Activated T-cell treated with anti-CD3 and anti-CD28 coated beads for 24 hours (primary cell): ENCODE measurements around the gene TNNC1.

ENCODE experiments used
- DNase-seq: peaks from one replicate; pipeline ENCODE4 v3.0.0-alpha.2; 2020; ENCODE audit warnings: low read depth

Gene TNNC1

GRCh38 chr3:52431459-52432223, 22.2 kb downstream of the TNNC1 start:
- DNase-seq = no peak

- no peak for DNase-seq
Measured at GRCh38 chr3:52430416-52430810, 23.4 kb downstream of the TNNC1 start.

- DNase-seq = no peak
Measured at GRCh38 chr3:52429779-52430415, 23.9 kb downstream of the TNNC1 start.

DNA sequence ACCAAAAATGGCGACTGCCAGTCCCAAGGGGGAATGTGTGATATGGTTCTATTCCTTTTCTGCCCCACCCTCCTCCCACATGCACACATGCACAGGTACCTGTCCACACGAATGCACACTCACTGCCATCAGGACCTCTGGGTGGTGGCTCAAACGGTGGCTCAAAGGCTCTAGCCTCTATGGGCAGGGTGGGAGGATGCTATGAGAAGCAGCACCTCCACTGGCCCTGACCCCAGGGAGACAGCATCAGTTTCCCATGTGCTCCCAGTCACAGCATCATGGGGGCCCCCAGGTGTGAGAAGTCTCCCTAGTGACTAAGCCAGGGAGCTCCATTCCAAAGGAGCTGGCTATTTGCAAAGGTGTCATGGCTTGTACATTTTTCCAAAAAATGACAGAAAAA, 24.8 kb downstream of the TNNC1 start:
- no peak for DNase-seq

- DNase-seq = no peak
Measured at GRCh38 chr3:52428151-52429005, 25.5 kb downstream of the TNNC1 start.

- DNase-seq = no peak
Measured at GRCh38 chr3:52423173-52423572, 30.7 kb downstream of the TNNC1 start.

DNA sequence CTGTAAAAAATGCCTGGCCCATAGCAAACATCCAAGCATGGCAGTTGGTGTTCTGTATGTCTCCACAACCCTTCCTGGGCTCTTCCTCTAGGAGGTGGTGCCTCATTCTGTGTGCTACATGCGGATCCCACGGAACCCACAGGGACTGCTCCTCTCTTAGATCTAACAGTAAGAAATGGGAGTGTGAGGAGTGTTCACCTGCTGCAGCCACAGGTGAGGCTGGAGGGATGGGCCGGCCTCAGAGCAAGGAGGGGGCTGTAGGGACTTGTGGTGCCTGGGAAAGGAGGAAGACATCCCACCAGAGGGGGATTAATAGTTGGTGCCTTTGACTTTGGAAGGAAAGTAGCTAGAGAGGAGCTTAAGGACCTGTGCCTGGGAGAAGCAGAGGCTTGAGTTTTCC, 31.2 kb downstream of the TNNC1 start:
- DNase-seq = no peak

GRCh38 chr3:52420388-52420787, 33.5 kb downstream of the TNNC1 start:
- no peak for DNase-seq

DNA sequence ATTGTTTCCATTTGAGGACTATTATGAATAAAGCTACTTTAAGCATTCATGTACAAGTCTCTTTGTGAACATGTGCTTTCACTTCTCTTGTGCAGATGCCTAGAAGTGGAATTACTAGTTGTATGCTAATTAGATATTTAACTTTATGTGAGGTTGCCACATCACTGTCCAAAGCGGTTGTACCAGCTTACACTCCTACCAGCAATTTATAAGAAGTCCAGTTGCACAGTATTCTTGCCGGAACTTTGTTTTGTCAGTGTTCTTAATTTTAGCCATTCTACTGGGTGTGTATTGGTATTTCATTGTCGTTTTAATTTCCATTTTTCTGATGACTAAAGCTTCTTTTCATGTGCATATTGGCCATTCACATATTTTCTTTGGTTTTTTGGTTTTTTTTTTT, 38.0 kb downstream of the TNNC1 start:
- no peak for DNase-seq

DNA sequence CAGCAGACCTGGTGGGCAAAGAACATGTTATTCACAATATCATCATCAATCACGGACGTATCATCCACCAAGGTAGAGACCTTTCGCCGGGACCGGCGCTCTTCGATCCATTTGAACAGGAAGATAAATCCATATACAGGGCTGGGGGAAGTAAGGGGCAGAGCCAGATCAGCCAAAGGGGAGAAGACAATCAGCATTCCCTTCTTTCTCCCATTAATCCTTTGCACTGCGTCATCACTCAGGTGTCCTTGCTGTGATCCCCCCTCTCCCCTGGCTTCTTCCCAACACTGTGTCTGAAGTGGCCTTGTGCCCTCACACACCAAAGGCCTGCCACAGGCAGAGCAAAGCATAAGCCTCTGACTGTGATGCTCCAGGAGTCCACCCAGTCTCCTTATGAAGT, 45.4 kb downstream of the TNNC1 start:
- no peak for DNase-seq

GRCh38 chr3:52407779-52408178, 46.1 kb downstream of the TNNC1 start:
- no peak for DNase-seq

DNA sequence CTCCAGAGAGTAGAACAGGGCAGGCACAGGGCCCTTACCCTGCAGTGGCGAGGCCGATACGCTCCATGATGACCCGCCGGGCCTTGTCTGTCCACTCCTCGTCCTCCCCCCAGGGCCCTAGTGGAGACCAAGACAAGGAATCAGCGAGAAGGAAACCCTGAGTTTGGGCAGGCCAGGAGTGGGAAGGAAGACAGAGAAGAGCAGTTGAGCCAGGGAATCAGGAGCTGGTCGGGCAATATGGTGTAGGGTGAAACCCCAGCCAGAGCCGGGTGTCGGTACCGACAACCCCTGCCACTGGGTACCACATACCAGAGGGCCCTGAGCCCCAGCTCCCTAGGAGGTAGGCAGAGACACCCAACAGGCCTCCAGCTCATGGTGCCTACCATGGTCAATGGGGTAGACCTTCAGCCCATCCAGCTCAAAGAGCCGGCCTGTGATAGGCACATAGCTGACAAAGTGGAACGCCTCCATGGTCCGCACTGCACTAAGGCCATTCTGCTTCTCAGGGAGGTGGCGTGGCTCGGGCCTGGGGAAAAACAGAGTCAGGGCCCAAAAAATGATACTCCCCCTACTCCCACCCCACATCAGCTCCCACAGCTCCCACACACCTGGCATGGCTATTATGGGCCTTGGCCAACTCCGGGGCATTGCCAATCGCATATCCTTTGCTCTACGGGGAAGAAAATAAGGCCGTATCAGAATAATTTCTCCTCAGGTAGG, 46.9 kb downstream of the TNNC1 start:
- no peak for DNase-seq

DNA sequence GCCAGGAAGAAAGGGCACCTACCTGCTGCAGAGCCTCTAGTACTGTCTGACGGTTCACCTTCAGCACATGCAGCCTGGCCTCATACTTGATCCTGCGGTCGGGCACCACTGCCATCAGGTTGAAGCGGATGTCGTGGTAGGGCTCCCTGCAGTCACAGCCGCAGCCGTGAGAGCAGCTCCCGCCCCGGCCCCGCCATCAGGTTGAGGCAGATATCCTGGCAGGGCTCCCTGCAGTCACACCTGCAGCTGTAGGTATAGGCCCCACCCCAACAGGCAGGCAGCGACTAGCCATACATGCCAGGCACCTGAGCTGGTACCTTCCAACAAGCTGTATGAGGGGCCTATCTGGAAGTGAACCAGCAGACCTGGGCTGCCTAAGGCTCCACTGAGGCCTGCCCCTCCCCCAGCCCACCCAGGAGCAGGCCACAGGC, 47.6 kb downstream of the TNNC1 start:
- no peak for DNase-seq

- DNase-seq = no peak
Measured at GRCh38 chr3:52405601-52406110, 48.2 kb downstream of the TNNC1 start.

- no peak for DNase-seq
Measured at GRCh38 chr3:52405066-52405465, 48.8 kb downstream of the TNNC1 start.

GRCh38 chr3:52404391-52404790, 49.5 kb downstream of the TNNC1 start:
- DNase-seq = no peak

GRCh38 chr3:52403955-52404354, 49.9 kb downstream of the TNNC1 start:
- no peak for DNase-seq

DNA sequence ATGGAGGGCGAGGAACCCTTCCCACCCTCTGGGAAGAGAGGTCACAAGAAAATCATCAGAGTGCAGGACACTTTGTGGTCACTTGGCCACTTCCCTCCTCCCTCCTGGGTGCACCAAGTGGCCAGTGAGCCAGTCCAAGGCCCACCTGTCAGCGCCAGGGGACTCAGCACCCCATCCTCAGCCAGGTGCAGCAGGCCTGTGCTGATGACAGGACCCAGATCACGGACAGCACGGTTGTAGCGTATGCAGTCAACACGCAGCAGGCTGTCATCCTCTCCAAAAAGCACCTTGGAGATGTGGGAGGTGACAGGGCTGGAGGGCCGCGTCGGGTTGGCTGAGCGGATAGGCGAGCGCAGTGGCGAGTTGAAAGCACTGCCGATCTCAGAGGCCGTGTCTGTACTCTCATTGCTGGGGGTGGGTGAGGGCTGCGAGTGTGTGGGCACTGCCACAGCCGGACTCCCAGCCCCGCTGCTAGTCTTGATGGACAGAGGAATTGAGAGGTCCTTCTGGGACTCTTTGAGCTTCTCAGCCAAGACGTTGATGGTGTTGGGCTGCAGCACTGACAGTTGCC, 50.5 kb downstream of the TNNC1 start:
- DNase-seq = no peak

DNA sequence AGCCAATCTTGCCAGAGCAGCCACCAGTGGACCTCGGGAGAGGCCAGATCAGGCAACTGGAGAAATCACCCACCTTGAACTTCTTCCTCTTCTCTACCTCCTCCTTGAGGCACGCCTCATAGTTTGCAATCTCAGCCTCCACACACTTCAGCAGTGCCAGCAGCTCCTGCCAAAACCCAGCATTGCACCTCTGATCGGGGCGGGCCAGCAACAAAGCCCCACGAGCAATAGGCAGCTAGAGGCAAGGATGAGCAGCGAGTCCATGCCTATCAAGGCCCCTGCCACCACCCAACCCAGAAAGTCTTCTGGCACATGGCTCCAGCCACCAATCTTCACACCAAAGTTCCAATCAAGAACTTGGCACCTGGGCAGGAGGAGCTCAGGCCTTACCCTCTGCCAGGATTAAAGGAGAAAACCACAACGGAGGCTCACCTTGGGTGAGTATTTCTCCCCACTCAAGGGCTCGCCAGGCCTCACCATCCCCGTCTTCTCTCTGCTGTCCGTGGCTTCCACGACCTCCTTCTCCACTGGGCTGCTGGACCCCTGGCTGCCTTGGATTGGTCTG, 51.1 kb downstream of the TNNC1 start:
- no peak for DNase-seq

- no peak for DNase-seq
Measured at GRCh38 chr3:52402101-52402521, 51.7 kb downstream of the TNNC1 start.

DNA sequence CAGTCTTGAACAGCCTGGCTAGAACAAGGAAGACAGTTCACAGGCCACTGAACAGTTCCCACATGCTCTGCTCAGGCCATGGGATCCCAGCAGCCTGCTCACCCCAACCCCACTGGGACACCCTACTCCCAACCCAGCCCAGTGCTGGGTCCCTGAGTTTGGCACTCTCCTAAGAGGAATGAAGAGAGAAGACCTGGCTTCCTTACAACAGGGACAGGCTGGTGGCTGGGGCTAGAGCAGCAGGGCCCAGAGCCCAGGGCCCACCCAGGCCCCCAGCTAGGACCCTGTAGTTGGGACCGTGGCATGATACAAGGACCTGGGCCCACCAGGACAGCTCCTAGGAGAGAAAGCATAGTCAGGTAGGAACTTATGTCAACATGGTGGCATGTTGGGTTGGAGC, 52.3 kb downstream of the TNNC1 start:
- no peak for DNase-seq
